HEK293 (cell line): Measurements from ENCODE around the gene MLPH.

Experiments used
- YY1 ChIP-seq: fragments of 450-650 bp; formaldehyde crosslinking; IDR thresholded peaks from 2 replicates; pipeline ENCODE4 v1.5.1; 2018; ENCODE audit warnings: missing biosample characterization, missing genetic modification characterization
- ZBTB48 ChIP-seq: fragments of 450-650 bp; formaldehyde crosslinking; IDR thresholded peaks from 2 replicates; pipeline ENCODE4 v1.5.1; 2016; ENCODE audit warnings: missing biosample characterization, missing genetic modification characterization
- ZFHX2 ChIP-seq: fragments of 450-650 bp; formaldehyde crosslinking; conservative IDR thresholded peaks from 2 replicates; pipeline ENCODE4 v1.5.1; 2016; ENCODE audit warnings: missing biosample characterization, missing genetic modification characterization
- ZNF155 ChIP-seq: fragments of 450-650 bp; formaldehyde crosslinking; IDR thresholded peaks from 2 replicates; pipeline ENCODE4 v1.5.1; 2016; ENCODE audit warnings: missing biosample characterization, missing genetic modification characterization
- ZNF274 ChIP-seq, 2 experiments: fragments of 200-500 bp in 1 of 2; fragments of 450-650 bp in 1 of 2; sonication (Bioruptor generic) in 1 of 2; formaldehyde crosslinking in 1 of 2; IDR thresholded peaks; 2 replicates each; pipeline versions ENCODE4 v1.5.1 to v1.6.1; 2014 to 2016; ENCODE audit warnings: borderline replicate concordance in 1 of 2, inconsistent platforms in 1 of 2, low read length in 1 of 2, missing biosample characterization in 1 of 2, missing genetic modification characterization in 1 of 2
- ZNF768 ChIP-seq: fragments of 450-650 bp; formaldehyde crosslinking; IDR thresholded peaks from 2 replicates; pipeline ENCODE4 v1.5.1; 2018; ENCODE audit warnings: missing biosample characterization, mild to moderate bottlenecking, missing genetic modification characterization
- ZSCAN30 ChIP-seq: fragments of 450-650 bp; IDR thresholded peaks from 2 replicates; pipeline ENCODE4 v1.5.1; 2018; ENCODE audit warnings: missing biosample characterization, mild to moderate bottlenecking, missing genetic modification characterization, moderate library complexity
- TF ChIP-seq, protein P1 (sequence below): fragments of 450-650 bp; formaldehyde crosslinking; IDR thresholded peaks from 2 replicates; pipeline ENCODE4 v1.5.1; 2016; ENCODE audit warnings: missing biosample characterization, missing genetic modification characterization

DNA sequence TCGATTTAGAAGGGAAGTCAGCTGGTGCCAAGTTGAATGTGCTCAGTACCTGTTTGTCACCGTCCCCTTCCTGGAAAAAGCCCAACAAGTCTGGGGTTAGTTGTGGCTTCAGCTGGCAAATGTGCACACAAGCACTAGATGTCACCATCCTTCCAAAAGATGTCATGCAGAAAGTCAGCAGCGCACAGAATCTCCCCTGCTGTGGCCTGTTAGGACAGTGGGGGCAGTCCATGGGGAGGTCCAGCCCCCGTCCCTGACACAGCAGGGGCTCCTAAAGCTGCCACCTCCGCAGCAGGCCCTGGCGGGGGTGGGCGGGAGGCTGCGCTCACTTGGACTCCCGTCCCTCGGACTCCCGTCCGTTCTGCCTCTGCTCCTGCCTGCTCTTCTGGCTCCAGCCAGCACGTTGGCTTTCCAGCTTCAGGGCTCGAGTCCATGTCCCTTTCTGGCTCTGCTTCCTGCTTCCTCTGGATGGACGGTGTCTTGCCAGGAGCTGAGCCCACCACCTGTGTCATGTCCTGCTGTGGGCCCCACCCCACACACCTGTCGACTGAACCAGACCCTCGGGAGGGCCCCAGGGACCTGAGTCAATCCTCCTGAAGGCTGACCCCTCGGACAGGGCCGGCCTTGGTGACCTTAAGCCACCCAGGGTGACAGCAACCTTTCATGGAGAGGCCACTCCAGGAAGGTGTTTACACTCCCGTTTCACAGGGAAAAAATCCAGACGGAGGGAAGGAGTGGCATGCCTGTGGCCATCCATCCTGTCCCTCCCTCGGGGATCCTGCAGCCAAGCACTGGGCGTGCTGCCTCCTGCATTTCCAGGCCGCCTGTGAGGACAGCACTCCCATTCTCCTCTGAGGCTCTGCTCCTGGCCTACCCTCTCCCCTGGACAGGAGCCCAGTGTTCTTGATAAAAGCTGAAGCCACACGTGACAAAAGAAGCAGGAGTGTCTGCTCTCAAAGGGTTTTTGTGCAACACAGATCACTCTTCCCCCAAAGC lies 95.0 kb downstream of the MLPH start:
- TF ChIP-seq ZNF274 (IDR thresholded peaks at IDR 0.05; ENCODE audit: low read length): no peak
- TF ChIP-seq ZNF274 (tag by site-specific recombination; IDR thresholded peaks at IDR 0.05; ENCODE audit: borderline replicate concordance): no peak
- TF ChIP-seq, protein P1, sequence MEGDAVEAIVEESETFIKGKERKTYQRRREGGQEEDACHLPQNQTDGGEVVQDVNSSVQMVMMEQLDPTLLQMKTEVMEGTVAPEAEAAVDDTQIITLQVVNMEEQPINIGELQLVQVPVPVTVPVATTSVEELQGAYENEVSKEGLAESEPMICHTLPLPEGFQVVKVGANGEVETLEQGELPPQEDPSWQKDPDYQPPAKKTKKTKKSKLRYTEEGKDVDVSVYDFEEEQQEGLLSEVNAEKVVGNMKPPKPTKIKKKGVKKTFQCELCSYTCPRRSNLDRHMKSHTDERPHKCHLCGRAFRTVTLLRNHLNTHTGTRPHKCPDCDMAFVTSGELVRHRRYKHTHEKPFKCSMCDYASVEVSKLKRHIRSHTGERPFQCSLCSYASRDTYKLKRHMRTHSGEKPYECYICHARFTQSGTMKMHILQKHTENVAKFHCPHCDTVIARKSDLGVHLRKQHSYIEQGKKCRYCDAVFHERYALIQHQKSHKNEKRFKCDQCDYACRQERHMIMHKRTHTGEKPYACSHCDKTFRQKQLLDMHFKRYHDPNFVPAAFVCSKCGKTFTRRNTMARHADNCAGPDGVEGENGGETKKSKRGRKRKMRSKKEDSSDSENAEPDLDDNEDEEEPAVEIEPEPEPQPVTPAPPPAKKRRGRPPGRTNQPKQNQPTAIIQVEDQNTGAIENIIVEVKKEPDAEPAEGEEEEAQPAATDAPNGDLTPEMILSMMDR (tag by site-specific recombination): peak; percentile 82
- TF ChIP-seq ZNF768: no peak
- no peak for TF ChIP-seq YY1
- TF ChIP-seq ZNF155: no peak
- no peak for TF ChIP-seq ZSCAN30
- TF ChIP-seq ZFHX2 (tag by site-specific recombination): peak; percentile 76
- TF ChIP-seq ZBTB48 (tag by site-specific recombination): no peak
